Activated CD4-positive, alpha-beta T cell treated with anti-CD3 and anti-CD28 coated beads for 36 hours (primary cell): Measurements from ENCODE around the gene SLC8B1. TPM values are rescaled to one million over a fixed set of nuclear protein-coding genes. Genes with fewer than 3 reads are reported as not detected.
A peak's percentile ranks its signal among the peaks of the same experiment; 100 is the strongest.

Experiments
- ATAC-seq: fragments of 200-7000 bp; cut with Tn5 transposase; one replicate; pipeline ENCODE4 v1.10.0; 2021; ENCODE audit warnings: mild to moderate bottlenecking, moderate library complexity
- CTCF ChIA-PET: fragments of 350-600 bp; sonication (Branson Sonifier 250); formaldehyde crosslinking; loops from one replicate; lab custom pipeline; 2021; ENCODE audit warnings: antibody characterized with exemption; lab: Charles Lee
- POLR2A ChIA-PET: fragments of 350-600 bp; sonication (Branson Sonifier 250); formaldehyde crosslinking; loops from one replicate; lab custom pipeline; 2021; ENCODE audit warnings: antibody characterized with exemption, inconsistent platforms; lab: Charles Lee
- DNase-seq: peaks from one replicate; pipeline ENCODE4 v3.0.0-alpha.2; 2020
- H3K27ac Mint-ChIP-seq: one replicate; pipeline ENCODE4 v1.8.0; 2021; ENCODE audit warnings: mixed read lengths
- H3K27me3 Mint-ChIP-seq: one replicate; pipeline ENCODE4 v1.8.0; 2021; ENCODE audit warnings: mixed read lengths
- H3K36me3 Mint-ChIP-seq: one replicate; pipeline ENCODE4 v1.8.0; 2021; ENCODE audit warnings: low read depth, mixed read lengths
- H3K4me1 Mint-ChIP-seq: one replicate; pipeline ENCODE4 v1.8.0; 2021; ENCODE audit warnings: mixed read lengths
- H3K4me3 Mint-ChIP-seq: one replicate; pipeline ENCODE4 v1.8.0; 2021; ENCODE audit warnings: mild to moderate bottlenecking, moderate library complexity, mixed read lengths
- H3K9me3 Mint-ChIP-seq: one replicate; pipeline ENCODE4 v1.8.0; 2021; ENCODE audit warnings: low read depth, mixed read lengths
- intact Hi-C, 2 experiments: fragments of 100-400 bp; cut with DNase I in 1 of 2; cut with micrococcal nuclease in 1 of 2; formaldehyde crosslinking; loops; one replicate each; pipeline versions ENCODE4 v1.14.2 to v1.15.1; 2022 to 2024; cut with DNase I, micrococcal nuclease
- total RNA-seq, 2 experiments: library from RNA; stranded (reverse); gene quantifications; one replicate each; pipeline ENCODE4 v1.2.3, GENCODE V29; 2021

The SLC8B1 gene
- total RNA-seq, 2 experiments from 2014 or later = 17.9 to 19.4 TPM

GRCh38 chr12:113266106-113266895, 68.6 kb downstream of the SLC8B1 start:
- DNase-seq (no peak), ATAC-seq (no peak)
- no peaks in the 10 kb centered on the region for H3K27me3 Mint-ChIP-seq
- no peak overlapping the region for H3K27ac Mint-ChIP-seq
- POLR2A ChIA-PET = no interaction called here
- peaks cover 55% of the 10 kb centered on the region for H3K36me3 Mint-ChIP-seq
- CTCF ChIA-PET = interaction anchor here (1.0 kb wide), 1 partner anchor 11 kb away, joined by 3 read pairs; no protein-coding TSS in a partner anchor
- intact Hi-C loops = no loop called here
- peaks cover 26% of the 10 kb centered on the region for H3K4me1 Mint-ChIP-seq
- H3K9me3 Mint-ChIP-seq = no peaks in the 10 kb centered on the region
- H3K4me3 Mint-ChIP-seq = no peak overlapping the region

GRCh38 chr12:113263431-113263963, 71.4 kb downstream of the SLC8B1 start:
- ATAC-seq (no peak), DNase-seq (no peak)
- intact Hi-C loops = loop anchor here (5.0 kb wide), 3 partner anchors 41 to 66 kb away; partner anchors contain the start of gene TPCN1 (in 1 of the 2)
- Mint-ChIP-seq H3K36me3 (peaks cover 47% of the 10 kb centered on the region), H3K27ac (peak overlapping the region; percentile 14), H3K4me3 (no peak overlapping the region), H3K9me3 (no peaks in the 10 kb centered on the region), H3K4me1 (peaks cover 38% of the 10 kb centered on the region), H3K27me3 (no peaks in the 10 kb centered on the region)
- CTCF ChIA-PET = interaction anchor here (0.6 kb wide), 1 partner anchor 61 kb away, joined by 3 read pairs; no protein-coding TSS in a partner anchor
- POLR2A ChIA-PET = no interaction called here

GRCh38 chr12:113262710-113263109, 72.2 kb downstream of the SLC8B1 start:
- Mint-ChIP-seq H3K36me3 (peaks cover 40% of the 10 kb centered on the region), H3K4me3 (no peak overlapping the region), H3K27ac (peak overlapping the region; percentile 79), H3K27me3 (no peaks in the 10 kb centered on the region), H3K4me1 (peaks cover 38% of the 10 kb centered on the region), H3K9me3 (no peaks in the 10 kb centered on the region)
- intact Hi-C loops = loop anchor here (5.0 kb wide), 3 partner anchors 40 to 65 kb away; partner anchors contain the start of gene TPCN1 (in 1 of the 2)
- CTCF ChIA-PET = interaction anchor here (0.6 kb wide), 1 partner anchor 40 kb away, joined by 4 read pairs; no protein-coding TSS in a partner anchor
- ATAC-seq (no peak), DNase-seq (no peak)
- POLR2A ChIA-PET = interaction anchor here (0.6 kb wide), 1 partner anchor 23 kb away, joined by 3 read pairs; no protein-coding TSS in a partner anchor

GRCh38 chr12:113261847-113262470, 73.0 kb downstream of the SLC8B1 start:
- H3K27me3 Mint-ChIP-seq = no peaks in the 10 kb centered on the region
- ATAC-seq (peak; percentile 84), DNase-seq (peak; percentile 63)
- peaks cover 35% of the 10 kb centered on the region for H3K36me3 Mint-ChIP-seq
- H3K9me3 Mint-ChIP-seq = no peaks in the 10 kb centered on the region
- POLR2A ChIA-PET = no interaction called here
- intact Hi-C loops = loop anchor here (5.0 kb wide), 3 partner anchors 40 to 65 kb away; partner anchors contain the start of gene TPCN1 (in 1 of the 2)
- CTCF ChIA-PET = interaction anchor here (0.6 to 0.7 kb wide), 2 partner anchors 10 to 39 kb away, joined by 3 to 4 read pairs; no protein-coding TSS in a partner anchor
- H3K4me1 Mint-ChIP-seq = peaks cover 38% of the 10 kb centered on the region
- H3K27ac Mint-ChIP-seq = peak overlapping the region; percentile 79
- H3K4me3 Mint-ChIP-seq = no peak overlapping the region

GRCh38 chr12:113260636-113261300, 74.1 kb downstream of the SLC8B1 start:
- Mint-ChIP-seq H3K27ac (peak overlapping the region; percentile 27), H3K4me1 (peaks cover 38% of the 10 kb centered on the region), H3K36me3 (peaks cover 30% of the 10 kb centered on the region), H3K4me3 (no peak overlapping the region), H3K9me3 (no peaks in the 10 kb centered on the region), H3K27me3 (no peaks in the 10 kb centered on the region)
- ChIA-PET POLR2A (interaction anchor here (0.6 kb wide), 1 partner anchor 120 kb away, joined by 3 read pairs; no protein-coding TSS in a partner anchor), CTCF (interaction anchor here (0.6 kb wide), 2 partner anchors 63 to 150 kb away, joined by 3 read pairs; no protein-coding TSS in a partner anchor)
- no peak for ATAC-seq
- no peak for DNase-seq
- intact Hi-C loops = loop anchor here (5.0 kb wide), 3 partner anchors 38 to 63 kb away; partner anchors contain the start of gene TPCN1 (in 1 of the 2)

GRCh38 chr12:113260127-113260526, 74.8 kb downstream of the SLC8B1 start:
- H3K27ac Mint-ChIP-seq = peak overlapping the region; percentile 27
- peaks cover 29% of the 10 kb centered on the region for H3K36me3 Mint-ChIP-seq
- no peak overlapping the region for H3K4me3 Mint-ChIP-seq
- CTCF ChIA-PET = interaction anchor here (0.6 kb wide), 2 partner anchors 62 to 149 kb away, joined by 3 read pairs; no protein-coding TSS in a partner anchor
- ATAC-seq (no peak), DNase-seq (no peak)
- H3K27me3 Mint-ChIP-seq = no peaks in the 10 kb centered on the region
- POLR2A ChIA-PET = interaction anchor here (0.6 kb wide), 1 partner anchor 120 kb away, joined by 3 read pairs; no protein-coding TSS in a partner anchor
- intact Hi-C loops = loop anchor here (5.0 kb wide), 3 partner anchors 38 to 63 kb away; partner anchors contain the start of gene TPCN1 (in 1 of the 2)
- peaks cover 38% of the 10 kb centered on the region for H3K4me1 Mint-ChIP-seq
- H3K9me3 Mint-ChIP-seq = no peaks in the 10 kb centered on the region

- Mint-ChIP-seq H3K9me3 (peaks cover 9% of the 10 kb centered on the region), H3K36me3 (peaks cover 36% of the 10 kb centered on the region), H3K4me1 (peaks cover 24% of the 10 kb centered on the region), H3K4me3 (no peak overlapping the region), H3K27me3 (no peaks in the 10 kb centered on the region), H3K27ac (no peak overlapping the region)
- ATAC-seq = peak; percentile 67
- intact Hi-C loops = loop anchor here in 1 of 2 experiments (2.0 kb wide), 1 partner anchor 25 kb away; no protein-coding TSS in a partner anchor
- ChIA-PET CTCF (interaction anchor here (0.6 to 0.7 kb wide), 2 partner anchors 130 to 265 kb away, joined by 3 to 4 read pairs; no protein-coding TSS in a partner anchor), POLR2A (interaction anchor here (0.8 to 1.1 kb wide), 2 partner anchors 20 to 25 kb away, joined by 3 to 4 read pairs; no protein-coding TSS in a partner anchor)
- no peak for DNase-seq
These were observed 77.3 kb downstream of the SLC8B1 start for GRCh38 chr12:113257564-113257963.

- Mint-ChIP-seq H3K4me1 (peaks cover 2% of the 10 kb centered on the region), H3K9me3 (peaks cover 14% of the 10 kb centered on the region), H3K36me3 (peaks cover 38% of the 10 kb centered on the region), H3K27ac (no peak overlapping the region), H3K27me3 (no peaks in the 10 kb centered on the region), H3K4me3 (no peak overlapping the region)
- ATAC-seq (no peak), DNase-seq (no peak)
- ChIA-PET CTCF (interaction anchor here (0.8 to 1.1 kb wide), 3 partner anchors 12 to 122 kb away, joined by 3 read pairs; no protein-coding TSS in a partner anchor), POLR2A (no interaction called here)
- intact Hi-C loops = no loop called here
These were observed 80.6 kb downstream of the SLC8B1 start for GRCh38 chr12:113254298-113254697.

- ATAC-seq = no peak
- CTCF ChIA-PET = no interaction called here
These were observed 81.2 kb downstream of the SLC8B1 start for GRCh38 chr12:113253532-113254285.

GRCh38 chr12:113252494-113252893, 82.4 kb downstream of the SLC8B1 start:
- Mint-ChIP-seq H3K9me3 (peaks cover 14% of the 10 kb centered on the region), H3K4me3 (no peak overlapping the region), H3K27ac (no peak overlapping the region), H3K4me1 (no peaks in the 10 kb centered on the region), H3K36me3 (peaks cover 36% of the 10 kb centered on the region), H3K27me3 (no peaks in the 10 kb centered on the region)
- intact Hi-C loops = no loop called here
- DNase-seq (no peak), ATAC-seq (no peak)
- POLR2A ChIA-PET = no interaction called here
- CTCF ChIA-PET = interaction anchor here (0.6 kb wide), 1 partner anchor 303 kb away, joined by 3 read pairs; no protein-coding TSS in a partner anchor

More at GRCh38 chr12:113253532-113254285, 81.2 kb downstream of the SLC8B1 start:
- H3K4me3 Mint-ChIP-seq = no peak overlapping the region
- DNase-seq = no peak
- peaks cover 14% of the 10 kb centered on the region for H3K9me3 Mint-ChIP-seq
- intact Hi-C loops = no loop called here
- no peak overlapping the region for H3K27ac Mint-ChIP-seq
- H3K27me3 Mint-ChIP-seq = no peaks in the 10 kb centered on the region
- POLR2A ChIA-PET = no interaction called here
- H3K4me1 Mint-ChIP-seq = no peaks in the 10 kb centered on the region
- peaks cover 36% of the 10 kb centered on the region for H3K36me3 Mint-ChIP-seq
